Gastrocnemius medialis (tissue), 4 donors: Measurements from ENCODE around the gene TDRD7.

Experiments
- POLR2A ChIP-seq, 2 donors: fragments of 450-650 bp; IDR thresholded peaks; one replicate each; pipeline ENCODE4 v1.6.1; 2017; ENCODE audit warnings: antibody characterized with exemption in 2 of 2, mild to moderate bottlenecking in 2 of 2, moderate library complexity in 2 of 2
- TF ChIP-seq, protein P1 (sequence below), 5 experiments: fragments of 450-650 bp in 3 of 5; fragments of 200-600 bp in 2 of 5; sonication (generic) in 2 of 5; IDR thresholded peaks in 4 of 5; conservative IDR thresholded peaks in 1 of 5; 1 replicate in 4 of 5; 2 replicates in 1 of 5; pipeline ENCODE4 v1.5.1; 2016 to 2019; ENCODE audit warnings: antibody characterized with exemption in 5 of 5, mild to moderate bottlenecking in 3 of 5, moderate library complexity in 3 of 5

DNA sequence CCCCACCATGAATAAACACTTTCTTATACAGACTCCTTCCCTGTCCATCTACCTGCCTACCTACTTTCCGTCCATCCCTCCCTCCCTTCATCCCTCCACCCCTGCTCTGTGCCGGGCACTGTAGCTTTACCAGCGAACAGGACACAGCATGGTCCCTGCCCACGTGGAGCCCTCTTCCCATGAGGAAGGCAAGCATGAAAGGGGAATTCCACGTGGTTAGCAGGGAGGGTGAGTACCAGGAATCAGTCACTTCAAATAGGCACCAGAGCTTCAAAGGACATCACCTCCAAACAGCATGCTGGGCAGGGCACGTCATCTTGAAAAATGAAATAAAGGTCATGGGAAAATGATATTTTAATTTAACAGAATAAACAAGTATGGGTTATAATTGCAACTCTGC is 35.0 kb upstream of the TDRD7 start:
- TF ChIP-seq, protein P1, sequence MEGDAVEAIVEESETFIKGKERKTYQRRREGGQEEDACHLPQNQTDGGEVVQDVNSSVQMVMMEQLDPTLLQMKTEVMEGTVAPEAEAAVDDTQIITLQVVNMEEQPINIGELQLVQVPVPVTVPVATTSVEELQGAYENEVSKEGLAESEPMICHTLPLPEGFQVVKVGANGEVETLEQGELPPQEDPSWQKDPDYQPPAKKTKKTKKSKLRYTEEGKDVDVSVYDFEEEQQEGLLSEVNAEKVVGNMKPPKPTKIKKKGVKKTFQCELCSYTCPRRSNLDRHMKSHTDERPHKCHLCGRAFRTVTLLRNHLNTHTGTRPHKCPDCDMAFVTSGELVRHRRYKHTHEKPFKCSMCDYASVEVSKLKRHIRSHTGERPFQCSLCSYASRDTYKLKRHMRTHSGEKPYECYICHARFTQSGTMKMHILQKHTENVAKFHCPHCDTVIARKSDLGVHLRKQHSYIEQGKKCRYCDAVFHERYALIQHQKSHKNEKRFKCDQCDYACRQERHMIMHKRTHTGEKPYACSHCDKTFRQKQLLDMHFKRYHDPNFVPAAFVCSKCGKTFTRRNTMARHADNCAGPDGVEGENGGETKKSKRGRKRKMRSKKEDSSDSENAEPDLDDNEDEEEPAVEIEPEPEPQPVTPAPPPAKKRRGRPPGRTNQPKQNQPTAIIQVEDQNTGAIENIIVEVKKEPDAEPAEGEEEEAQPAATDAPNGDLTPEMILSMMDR (IDR thresholded peaks at IDR 0.05 in 4 of 5, conservative IDR thresholded peaks at IDR 0.05 in 1 of 5) = no peak
- TF ChIP-seq POLR2A (IDR thresholded peaks at IDR 0.05) = no peak
